K562 treated with DMSO at 1 percent for 48 hours (cell line): ENCODE results near the gene TAS2R16. TPM values are rescaled to one million over a fixed set of nuclear protein-coding genes. Genes with fewer than 3 reads are reported as not detected.

Experiments
- total RNA-seq: library from RNA; unstranded; fragments of 300-600 nt; gene quantifications from 2 replicates; pipeline ENCODE4 v1.2.3, GENCODE V29; 2022; ENCODE audit warnings: low replicate concordance; ENCODE audit errors: extremely low read depth

Gene TAS2R16
- total RNA-seq = not detected in 2 replicates

GRCh38 chr7:122995600-122995999 is at the start of gene TAS2R16:
Gene TAS2R16 (minus strand): TSS chr7:122995700. CDS start chr7:122995634, 66 bp downstream.

Other genes starting within 250 kb of the TAS2R16 start
- not detected in 2 replicates for gene CADPS2, start 109.2 kb downstream of the TAS2R16 start, total RNA-seq
- not detected in 2 replicates for gene SLC13A1, start 204.3 kb upstream of the TAS2R16 start, total RNA-seq